WI38 (cell line): ENCODE measurements around the gene CYB561D1.

Experiments
- H3K4me3 ChIP-seq: 2 replicates; pipeline ENCODE4 v1.5.1; 2011; ENCODE audit warnings: low read depth, mild to moderate bottlenecking, control low read depth, low read length
- CTCF ChIP-seq: IDR thresholded peaks from 2 replicates; pipeline ENCODE4 v1.5.1; 2012; ENCODE audit warnings: low read depth, mild to moderate bottlenecking, control low read depth, low read length

Gene CYB561D1

GRCh38 chr1:109522026-109522425, 28.1 kb downstream of the CYB561D1 start:
- no peak for TF ChIP-seq CTCF

DNA sequence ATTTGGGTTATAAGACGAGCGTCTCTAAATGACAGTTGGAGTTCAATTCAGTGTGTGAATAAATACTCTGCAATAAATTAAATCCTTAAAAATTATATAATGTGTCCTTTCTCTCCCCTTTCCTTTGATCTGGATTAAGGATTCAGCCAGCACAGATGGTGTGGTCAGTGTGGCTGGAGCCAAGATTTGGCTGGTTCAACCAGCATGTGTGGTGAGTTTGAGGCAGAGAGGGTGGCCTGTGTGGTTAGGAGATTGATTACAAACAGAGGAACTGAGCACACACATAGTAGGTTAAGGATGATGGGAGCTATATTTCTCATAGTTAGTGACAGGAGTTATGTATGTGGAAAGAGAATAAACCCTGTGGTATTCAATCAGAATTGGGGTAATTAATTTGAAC, 29.8 kb downstream of the CYB561D1 start:
- no peak for TF ChIP-seq CTCF
- H3K4me3 ChIP-seq, result no peak overlapping the region

More at GRCh38 chr1:109522026-109522425, 28.1 kb downstream of the CYB561D1 start:
- H3K4me3 ChIP-seq, result no peak overlapping the region

- TF ChIP-seq CTCF, result no peak
- H3K4me3 ChIP-seq, result no peak overlapping the region
Observed at GRCh38 chr1:109527098-109527811, 33.4 kb downstream of the CYB561D1 start.

DNA sequence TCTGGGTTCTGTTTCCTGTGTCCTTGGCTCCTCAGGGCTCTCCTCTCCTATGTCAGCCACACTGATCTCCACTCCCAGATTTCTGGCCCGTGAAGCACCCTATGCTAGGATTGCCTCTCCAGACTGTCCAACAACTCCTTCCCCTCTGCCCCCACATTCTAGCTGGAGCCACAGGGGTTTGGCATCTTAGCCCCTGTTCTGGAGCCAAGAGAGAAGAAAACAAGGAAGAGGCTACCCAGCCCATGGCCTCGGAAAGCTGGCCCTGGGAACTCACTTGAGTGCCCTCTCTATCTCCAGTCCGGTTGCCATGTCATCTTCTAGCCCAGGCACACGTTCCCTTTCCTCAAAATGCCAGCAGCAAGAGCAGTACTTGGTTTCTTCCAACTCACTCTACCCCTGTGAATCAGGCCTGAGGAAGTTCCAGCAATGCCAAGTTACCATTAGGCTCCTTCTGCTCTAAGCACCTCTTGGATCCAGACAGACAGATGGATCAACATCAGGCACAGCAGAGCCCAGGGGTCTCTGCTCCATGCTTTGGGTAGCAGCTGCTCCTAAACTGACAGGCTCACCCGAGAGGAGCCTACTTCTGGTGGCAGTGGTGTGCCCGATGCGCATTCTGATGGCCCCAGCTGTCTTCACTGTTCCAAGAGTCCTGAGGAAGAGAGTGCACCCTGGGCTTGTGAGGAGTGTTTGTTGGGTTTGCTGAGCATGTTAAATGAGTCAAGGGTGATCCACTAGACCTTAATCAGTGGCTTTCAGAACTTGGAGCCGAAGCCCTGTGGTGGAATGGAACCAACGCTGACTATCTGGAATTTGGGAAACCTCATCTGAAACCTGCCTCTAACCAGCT, 34.2 kb downstream of the CYB561D1 start:
- no peak overlapping the region for H3K4me3 ChIP-seq
- TF ChIP-seq CTCF, result no peak

- TF ChIP-seq CTCF, result no peak
Observed at GRCh38 chr1:109528712-109529111, 34.8 kb downstream of the CYB561D1 start.

DNA sequence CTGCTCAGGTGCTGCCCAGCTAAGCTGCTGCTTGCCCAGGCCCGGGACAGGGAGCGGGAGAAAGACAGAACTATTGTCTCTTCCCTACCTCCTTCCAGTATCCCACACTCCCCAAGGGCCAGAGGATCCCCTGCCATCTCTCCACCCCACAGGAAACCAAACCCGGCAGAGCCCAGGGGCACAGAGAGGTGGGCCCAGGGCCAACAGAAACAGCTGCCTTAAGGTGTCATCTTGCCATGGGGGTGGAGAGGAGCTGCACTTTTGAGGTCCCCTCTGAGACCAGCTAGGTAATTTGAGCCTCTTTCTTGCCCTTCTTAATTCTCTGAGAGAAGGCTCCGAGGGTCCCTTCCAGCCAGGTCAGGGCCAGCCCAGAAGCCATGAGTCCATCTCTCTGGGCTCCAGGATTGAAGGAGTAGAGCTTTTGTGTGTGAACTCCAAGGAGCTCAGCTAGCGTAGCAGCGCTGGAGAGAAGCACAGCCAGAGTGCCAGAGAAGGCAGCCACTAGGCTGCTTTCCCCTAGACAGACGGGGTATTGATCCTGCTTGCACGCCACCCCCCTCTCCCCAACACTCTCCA, 36.1 kb downstream of the CYB561D1 start:
- no peak for TF ChIP-seq CTCF
- no peak overlapping the region for H3K4me3 ChIP-seq

More at GRCh38 chr1:109528712-109529111, 34.8 kb downstream of the CYB561D1 start:
- H3K4me3 ChIP-seq, result no peak overlapping the region
